Measurements from ENCODE around the gene LAMA2.
"Not testable (repeated sequence)": the region's sequence is repeated elsewhere in the genome, so short reads cannot be mapped to it uniquely, and the experiment has no call there.

Gene LAMA2

GRCh38 chr6:129115471-129115870, 232.5 kb downstream of the LAMA2 start:
- no peak for DNase-seq (ENCODE audit: low spot score)

GRCh38 chr6:129117355-129117754, 234.4 kb downstream of the LAMA2 start:
- DNase-seq (ENCODE audit: low spot score) = no peak

GRCh38 chr6:129120856-129121638, 238.1 kb downstream of the LAMA2 start:
- DNase-seq (ENCODE audit: low spot score) = no peak

GRCh38 chr6:129124347-129124746, 241.4 kb downstream of the LAMA2 start:
- DNase-seq (ENCODE audit: low spot score) = no peak

- DNase-seq (ENCODE audit: low spot score) = no peak
These were observed 247.2 kb downstream of the LAMA2 start for GRCh38 chr6:129130106-129130505.

- no peak for DNase-seq (ENCODE audit: low spot score)
These were observed 248.2 kb downstream of the LAMA2 start for GRCh38 chr6:129130959-129131681.

GRCh38 chr6:129133770-129134192, 250.8 kb downstream of the LAMA2 start:
- DNase-seq (ENCODE audit: low spot score) = no peak

GRCh38 chr6:129134535-129134934, 251.6 kb downstream of the LAMA2 start:
- no peak for DNase-seq (ENCODE audit: low spot score)

GRCh38 chr6:129135451-129135850, 252.5 kb downstream of the LAMA2 start:
- no peak for DNase-seq (ENCODE audit: low spot score)

- DNase-seq (ENCODE audit: low spot score) = no peak
These were observed 253.8 kb downstream of the LAMA2 start for GRCh38 chr6:129136751-129137150.

- DNase-seq (ENCODE audit: low spot score) = no peak
These were observed 255.9 kb downstream of the LAMA2 start for GRCh38 chr6:129138739-129139405.

GRCh38 chr6:129140526-129140925, 257.6 kb downstream of the LAMA2 start:
- DNase-seq (ENCODE audit: low spot score) = no peak

GRCh38 chr6:129141499-129141898, 258.6 kb downstream of the LAMA2 start:
- DNase-seq (ENCODE audit: low spot score) = no peak

- no peak for DNase-seq (ENCODE audit: low spot score)
These were observed 264.0 kb downstream of the LAMA2 start for GRCh38 chr6:129146902-129147301.

- no peak for DNase-seq (ENCODE audit: low spot score)
These were observed 267.6 kb downstream of the LAMA2 start for GRCh38 chr6:129150507-129150906.

- DNase-seq (ENCODE audit: low spot score) = no peak
These were observed 270.3 kb downstream of the LAMA2 start for GRCh38 chr6:129153257-129153656.

GRCh38 chr6:129159242-129159641, 276.3 kb downstream of the LAMA2 start:
- not testable (repeated sequence) for DNase-seq (ENCODE audit: low spot score)

GRCh38 chr6:129162605-129163004, 279.7 kb downstream of the LAMA2 start:
- DNase-seq (ENCODE audit: low spot score) = no peak

GRCh38 chr6:129163551-129163950, 280.6 kb downstream of the LAMA2 start:
- DNase-seq (ENCODE audit: low spot score) = no peak

GRCh38 chr6:129164032-129164431, 281.1 kb downstream of the LAMA2 start:
- DNase-seq (ENCODE audit: low spot score) = no peak

- not testable (repeated sequence) for DNase-seq (ENCODE audit: low spot score)
These were observed 289.5 kb downstream of the LAMA2 start for GRCh38 chr6:129172279-129172995.

- no peak for DNase-seq (ENCODE audit: low spot score)
These were observed 292.1 kb downstream of the LAMA2 start for GRCh38 chr6:129175066-129175465.
